COLO829 (cell line): ENCODE measurements around the gene ZNF212.
"Not testable (repeated sequence)": the region's sequence is repeated elsewhere in the genome, so short reads cannot be mapped to it uniquely, and the experiment has no call there.

ENCODE experiments used
- DNase-seq: peaks from one replicate; pipeline ENCODE4 v3.0.0; 2012; ENCODE audit warnings: low spot score

Gene ZNF212

DNA sequence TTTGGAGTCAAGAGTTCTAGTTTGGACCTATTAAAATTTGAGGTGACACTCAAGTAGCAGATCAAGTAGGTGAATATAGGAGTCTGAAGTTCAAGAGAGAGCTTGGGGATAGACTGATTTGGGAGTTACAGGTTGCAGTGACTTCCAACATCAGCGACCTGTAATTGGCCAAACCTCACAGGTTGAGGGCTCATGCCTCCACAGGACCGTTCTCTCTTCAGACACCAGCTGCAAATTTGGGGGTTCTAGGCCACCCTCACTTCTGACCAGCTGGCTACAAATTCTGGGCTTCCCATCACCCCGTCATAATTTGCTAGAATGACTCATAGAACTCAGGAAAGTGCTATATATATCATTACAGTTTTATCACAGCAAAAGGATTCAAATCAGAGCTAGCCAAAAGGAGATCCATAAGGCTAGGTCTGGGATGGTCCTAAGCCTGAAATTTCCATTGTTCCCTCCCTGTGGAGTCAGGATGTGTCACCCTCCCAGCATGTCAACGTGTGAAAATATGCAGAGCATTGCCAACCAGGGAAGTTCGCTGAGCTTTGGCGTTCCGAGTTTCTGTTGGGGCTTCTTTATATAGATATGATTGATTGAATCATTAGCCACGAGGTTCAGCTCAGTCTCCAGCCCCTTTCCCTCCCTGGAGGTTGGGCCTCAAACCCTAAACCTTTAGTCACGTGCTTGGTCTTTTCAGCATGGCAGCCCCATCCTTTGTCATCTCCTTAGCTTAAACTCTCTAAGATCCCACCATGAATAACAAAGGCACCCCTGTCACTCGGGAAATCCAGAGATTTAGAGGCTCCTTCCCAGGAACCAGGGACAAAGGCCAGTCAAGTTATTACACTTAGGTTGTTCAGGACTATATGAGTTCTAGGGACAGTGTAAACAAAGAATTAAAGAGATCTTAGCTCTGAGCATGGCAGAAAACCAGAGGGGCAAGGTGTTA lies 20.7 kb upstream of the ZNF212 start:
- DNase-seq: no peak

DNA sequence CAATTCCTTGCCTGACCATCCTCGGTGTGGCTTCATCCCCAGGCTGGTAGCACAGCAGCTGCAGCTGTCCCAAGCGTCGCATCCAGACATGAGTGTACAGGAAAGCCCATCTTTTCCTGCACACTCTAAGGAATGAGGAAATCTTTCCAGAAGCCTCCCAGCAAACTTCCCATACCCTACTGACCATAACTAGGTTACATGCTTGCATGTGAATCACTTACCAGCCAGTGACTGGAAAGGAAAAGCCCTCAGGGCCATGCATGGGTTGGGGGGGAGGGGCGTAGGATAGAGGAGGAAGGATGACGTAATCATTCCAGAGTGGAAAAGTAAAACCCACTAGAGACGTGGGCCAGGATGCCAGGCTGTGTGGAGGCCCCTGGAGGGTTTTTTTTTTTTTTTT lies 18.9 kb upstream of the ZNF212 start:
- DNase-seq: peak; percentile 78

DNA sequence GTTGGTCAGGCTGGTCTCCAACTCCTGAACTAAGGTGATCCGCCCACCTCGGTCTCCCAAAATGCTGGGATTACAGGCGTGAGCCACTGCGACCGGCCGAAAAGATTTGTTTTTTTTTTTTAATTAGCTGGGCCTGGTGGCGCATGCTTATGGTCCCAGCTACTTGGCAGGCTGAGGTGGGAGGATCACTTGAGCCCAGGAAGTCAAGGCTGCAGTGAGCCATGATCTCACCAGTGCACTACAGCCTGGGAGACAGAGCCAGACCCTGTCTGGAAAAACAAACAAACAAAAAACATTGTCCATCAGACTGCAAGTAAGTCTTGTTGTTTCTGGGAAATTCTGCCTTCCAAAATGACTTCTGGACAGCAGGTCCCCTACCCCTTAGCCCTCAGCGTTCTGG lies 16.3 kb upstream of the ZNF212 start:
- no peak for DNase-seq

DNA sequence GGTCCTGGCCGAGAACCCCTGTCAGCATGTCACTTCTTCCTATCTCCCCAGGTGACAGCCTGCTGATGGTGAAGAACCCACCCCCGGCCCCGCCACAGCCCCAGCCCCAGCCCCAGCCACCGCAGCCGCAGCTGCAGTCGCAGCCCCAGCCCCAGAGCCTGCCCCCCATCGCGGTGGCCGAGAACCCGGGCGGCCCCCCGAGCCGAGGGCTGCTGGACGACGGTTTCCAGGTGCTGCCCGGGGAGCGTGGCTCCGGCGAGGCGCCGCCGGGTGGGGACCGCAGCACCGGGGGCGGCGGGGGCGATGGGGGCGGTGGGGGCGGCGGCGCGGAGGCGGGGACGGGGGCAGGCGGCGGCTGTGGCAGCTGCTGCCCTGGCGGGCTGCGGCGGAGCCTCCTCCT lies 15.7 kb upstream of the ZNF212 start:
- DNase-seq: no peak

DNA sequence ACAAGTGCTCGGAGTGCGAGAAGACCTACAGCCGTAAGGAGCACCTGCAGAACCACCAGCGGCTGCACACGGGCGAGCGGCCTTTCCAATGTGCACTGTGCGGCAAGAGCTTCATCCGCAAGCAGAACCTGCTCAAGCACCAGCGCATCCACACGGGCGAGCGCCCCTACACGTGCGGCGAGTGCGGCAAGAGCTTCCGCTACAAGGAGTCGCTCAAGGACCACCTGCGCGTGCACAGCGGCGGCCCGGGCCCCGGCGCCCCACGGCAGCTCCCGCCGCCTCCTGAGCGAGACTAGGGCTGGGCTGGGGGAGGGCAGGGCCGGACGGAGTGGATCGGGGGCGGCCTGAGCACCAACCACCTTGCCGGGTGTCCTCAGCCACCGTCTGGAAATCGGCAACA lies 15.1 kb upstream of the ZNF212 start:
- no peak for DNase-seq

DNA sequence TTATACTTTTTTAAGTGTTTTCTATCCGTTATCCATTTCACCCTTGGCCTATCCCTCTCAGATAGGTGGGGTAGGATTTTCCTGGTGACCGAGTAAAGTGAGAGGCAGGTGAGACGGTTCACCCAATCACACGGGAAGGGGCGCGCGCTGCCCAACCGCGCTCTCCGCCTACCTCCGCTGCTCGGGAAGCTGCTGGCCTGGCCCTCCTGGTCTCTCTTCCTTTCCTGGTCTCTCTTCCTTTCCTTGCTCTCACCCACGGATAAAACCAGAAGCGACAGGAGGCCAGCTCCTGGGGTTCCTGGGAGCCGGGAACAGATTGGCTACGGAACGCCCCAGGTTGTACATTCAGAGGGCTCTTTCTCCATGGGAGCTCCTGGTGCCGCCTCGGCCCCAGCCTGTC lies 14.3 kb upstream of the ZNF212 start:
- no peak for DNase-seq

DNA sequence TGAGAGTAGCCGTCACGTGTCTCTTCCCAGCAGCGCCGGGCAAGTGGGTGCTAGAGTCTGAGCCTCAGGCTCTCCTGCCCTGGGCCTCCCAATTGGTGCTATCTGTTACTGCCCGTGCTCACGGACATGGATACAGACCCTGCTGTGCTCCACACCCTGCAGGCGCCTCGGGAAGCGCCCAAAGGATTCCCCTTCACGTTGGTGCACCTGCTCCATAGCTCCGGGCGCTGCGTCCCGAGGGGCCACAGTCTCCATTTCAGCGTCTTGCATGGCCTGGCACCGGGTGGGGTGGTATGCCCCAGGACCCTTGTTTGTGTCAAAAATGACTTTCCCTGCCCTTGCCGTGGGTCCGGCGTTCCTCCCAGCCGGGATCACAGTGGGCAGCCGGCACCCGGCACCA lies 13.8 kb upstream of the ZNF212 start:
- DNase-seq: no peak

DNA sequence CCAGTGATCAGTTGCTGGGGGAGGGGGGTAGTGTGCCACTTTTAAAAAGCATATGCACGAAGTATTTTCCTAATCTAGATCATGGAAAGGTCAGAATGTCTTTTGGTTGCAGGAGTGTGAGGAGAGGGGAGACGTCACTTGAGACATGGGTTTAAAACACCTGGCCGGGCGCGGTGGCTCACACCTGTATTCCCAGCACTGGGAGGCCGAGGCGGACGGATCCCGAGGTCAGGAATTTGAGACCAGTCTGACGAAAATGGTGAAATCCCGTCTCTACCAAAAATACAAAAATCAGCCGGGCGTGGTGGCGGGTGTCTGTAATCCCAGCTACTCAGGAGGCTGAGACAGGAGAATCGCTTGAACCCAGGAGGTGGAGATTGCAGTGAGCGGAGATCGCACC lies 13.1 kb upstream of the ZNF212 start:
- DNase-seq: not testable (repeated sequence)

DNA sequence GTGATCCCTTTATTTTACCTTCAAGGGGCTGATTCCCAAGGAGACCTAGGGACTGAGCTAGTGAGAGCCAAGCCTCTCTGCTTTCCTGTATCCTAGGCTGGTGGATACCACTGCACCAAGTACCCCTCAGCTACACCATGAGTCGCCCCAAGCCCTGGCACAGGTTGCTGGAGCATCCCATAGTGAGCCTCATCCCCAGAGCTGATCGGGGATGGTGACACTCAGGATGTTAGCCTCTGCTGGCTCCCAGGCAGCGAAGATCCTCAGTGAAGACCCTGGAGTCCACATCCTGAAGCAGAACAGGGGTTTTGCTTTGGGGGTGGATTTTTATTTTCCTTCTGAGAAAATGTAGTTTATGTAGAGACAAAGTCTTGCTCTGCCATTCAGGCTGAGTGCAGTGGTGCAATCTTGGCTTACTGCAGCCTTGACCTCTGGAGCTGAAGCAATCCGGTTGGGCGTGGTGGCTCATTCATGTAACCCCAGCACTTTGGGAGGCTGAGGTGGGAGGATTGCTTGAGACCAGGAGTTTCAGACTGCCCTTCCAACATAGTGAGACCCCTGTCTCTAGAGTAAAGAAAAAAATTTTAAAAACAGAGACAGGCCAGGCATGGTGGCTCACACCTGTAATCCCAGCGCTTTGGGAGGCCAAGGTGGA lies 12.5 kb upstream of the ZNF212 start:
- DNase-seq: no peak

DNA sequence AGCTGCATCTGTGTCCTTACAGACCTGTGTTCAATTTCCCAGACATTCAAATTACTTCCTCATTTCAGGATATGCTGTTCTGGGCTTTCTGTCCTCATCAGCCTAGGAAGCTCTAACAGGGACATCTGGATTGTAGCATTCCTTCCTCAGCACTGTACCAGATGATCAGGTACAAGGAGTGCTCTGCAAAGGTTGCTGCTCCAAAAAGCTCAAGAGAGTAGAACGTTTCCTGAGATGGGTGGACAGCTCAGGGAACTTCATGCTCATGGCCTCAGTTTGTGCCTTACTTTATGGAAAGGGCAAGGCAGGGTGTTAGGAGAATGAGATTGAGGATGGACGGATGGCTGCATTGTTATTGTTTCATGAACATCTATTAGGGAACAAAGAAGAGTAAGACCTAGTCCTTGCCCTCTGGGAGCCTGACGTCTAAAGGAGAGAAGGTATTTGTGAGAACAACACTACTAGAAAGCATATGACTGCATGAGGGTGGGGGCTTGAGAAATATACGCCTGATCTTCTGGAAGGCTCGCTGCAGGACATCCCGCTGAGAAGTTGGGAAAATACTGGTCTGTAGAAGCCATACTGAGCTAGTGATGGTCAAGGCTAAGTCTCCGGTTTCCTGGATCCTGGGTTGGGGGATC lies 10.5 kb upstream of the ZNF212 start:
- no peak for DNase-seq

DNA sequence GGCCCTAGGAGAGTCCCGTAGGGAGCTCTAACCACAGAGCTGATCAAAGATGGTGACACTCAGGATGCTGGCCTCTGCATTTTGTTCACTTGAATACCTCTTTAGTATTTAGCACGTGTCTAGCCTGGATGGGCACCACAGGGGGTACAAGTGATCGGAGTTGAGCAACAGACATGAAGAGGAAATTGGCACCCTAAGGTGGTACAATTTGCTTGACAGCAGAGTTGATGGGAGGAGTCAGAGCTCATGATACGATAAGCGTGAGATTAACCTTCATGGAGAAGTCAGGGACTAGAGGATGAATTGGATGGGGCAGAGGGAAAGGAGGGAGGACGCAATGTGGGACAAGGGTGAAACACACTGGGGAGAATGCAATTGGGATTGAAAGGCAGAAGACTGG lies 9.9 kb upstream of the ZNF212 start:
- DNase-seq: no peak

DNA sequence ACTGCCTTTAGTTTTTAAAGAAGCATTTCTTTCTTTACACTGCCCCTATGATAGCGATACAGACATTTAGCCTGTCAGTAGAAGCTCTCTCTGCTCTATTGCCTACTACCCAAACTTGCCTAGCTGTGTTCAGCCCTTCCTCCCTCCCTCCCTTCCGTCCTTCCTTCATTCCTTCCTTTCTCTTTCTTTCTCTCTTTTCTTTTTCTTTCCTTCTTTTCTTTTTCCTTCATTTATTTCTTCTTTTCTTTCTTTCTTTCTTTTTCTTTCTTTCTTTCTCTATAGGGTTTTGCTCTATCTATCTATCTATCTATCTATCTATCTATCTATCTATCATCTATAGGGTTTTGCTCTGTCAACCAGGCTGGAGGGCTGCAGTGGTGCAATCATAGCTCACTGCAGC lies 7.1 kb upstream of the ZNF212 start:
- DNase-seq: no peak

DNA sequence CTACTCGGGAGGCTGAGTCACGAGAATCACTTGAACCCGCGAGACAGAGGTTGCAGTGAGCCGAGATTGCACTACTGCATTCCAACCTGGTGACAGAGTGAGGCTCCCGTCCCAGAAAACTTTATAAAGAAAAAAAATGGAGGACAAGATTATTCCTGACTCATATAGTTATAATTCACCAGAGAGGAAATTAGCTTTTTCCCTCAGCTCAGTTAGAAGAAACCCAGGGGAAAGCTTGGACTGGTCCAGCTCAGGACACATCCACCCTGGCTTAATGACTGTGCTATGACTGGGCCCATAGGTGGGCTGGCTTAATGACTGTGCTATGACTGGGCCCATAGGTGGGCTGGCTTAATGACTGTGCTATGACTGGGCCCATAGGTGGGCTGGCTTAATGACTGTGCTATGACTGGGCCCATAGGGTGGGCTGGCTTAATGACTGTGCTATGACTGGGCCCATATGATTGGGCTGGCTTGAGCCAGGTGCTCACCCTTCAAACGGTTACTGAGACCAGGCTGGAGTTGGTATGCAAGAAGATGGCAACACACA lies 5.7 kb upstream of the ZNF212 start:
- DNase-seq: not testable (repeated sequence)

DNA sequence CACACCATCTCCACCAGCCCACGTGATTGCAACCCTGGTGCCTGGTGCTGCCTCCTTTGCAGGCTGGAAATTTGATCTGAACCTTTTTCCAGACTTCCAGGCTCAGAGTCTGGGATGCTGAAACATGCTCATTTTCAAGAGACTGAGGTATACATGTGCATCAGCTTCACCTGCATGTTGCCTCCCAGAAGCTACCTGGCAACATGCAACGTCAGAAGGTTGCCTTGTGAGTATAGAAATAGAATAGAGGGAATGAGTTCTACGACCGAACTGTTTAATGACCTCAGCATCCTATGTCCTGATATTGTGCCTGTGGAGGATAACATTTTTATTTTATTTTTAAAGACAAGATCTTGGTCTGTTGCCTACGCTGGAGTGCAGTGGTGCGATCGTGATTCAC lies 1.9 kb upstream of the ZNF212 start:
- DNase-seq: no peak

DNA sequence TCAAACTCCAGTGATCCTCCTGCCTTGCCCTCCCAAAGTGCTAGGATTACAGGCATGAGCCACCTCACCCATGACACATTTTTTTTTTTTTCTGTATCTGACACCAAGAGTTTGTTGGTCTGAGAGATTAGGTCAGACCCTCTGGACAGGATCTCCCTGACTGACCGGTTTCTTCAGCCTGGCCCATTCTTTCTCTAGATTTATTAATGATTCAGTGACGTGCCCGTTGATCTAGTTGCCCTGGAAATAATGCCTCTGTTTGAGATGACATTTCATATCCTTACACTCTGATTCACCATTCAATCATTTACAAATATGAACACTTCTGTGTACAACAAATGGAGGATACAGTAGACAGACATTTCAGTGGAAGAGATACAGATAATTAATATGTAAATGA lies 1.4 kb upstream of the ZNF212 start:
- DNase-seq: no peak

DNA sequence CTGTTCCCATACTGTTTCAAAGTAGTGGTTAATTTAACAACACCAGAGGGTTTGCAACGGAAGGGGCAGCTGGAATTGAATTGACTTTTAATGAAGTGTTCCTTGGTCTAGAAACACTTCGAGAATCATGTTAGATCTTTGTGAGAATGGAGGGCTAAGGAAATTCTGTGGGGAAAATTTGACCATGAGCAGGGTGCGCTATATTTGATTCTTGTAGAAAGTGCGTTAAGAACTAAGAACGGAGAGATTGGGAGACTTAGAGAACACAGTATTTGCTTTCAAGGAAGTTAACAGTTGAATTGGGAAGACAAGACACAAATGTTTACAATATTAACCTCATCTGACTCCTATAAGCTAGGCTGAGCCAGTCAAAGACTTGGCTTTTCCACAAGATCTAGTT lies 1.2 kb downstream of the ZNF212 start:
- no peak for DNase-seq

DNA sequence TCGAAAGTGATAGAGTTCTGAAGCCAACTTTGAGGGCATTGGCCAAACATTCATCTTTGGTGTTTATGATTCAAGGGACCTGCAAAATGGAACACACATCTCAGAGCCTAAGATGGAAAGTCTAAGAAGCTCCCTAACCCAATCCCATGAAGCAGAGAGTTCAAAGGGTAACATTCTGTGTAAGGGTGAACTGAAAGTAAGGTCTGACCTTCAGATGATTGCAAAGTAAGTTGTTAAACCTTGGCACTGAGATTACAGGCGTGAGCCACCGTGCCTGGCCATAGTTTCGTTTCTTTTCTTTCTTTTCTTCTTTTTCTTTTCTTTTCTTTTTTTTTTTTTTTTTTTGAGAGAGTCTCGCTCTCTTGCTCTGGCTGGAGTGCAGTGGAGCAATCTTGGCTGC lies 2.2 kb downstream of the ZNF212 start:
- DNase-seq: no peak

DNA sequence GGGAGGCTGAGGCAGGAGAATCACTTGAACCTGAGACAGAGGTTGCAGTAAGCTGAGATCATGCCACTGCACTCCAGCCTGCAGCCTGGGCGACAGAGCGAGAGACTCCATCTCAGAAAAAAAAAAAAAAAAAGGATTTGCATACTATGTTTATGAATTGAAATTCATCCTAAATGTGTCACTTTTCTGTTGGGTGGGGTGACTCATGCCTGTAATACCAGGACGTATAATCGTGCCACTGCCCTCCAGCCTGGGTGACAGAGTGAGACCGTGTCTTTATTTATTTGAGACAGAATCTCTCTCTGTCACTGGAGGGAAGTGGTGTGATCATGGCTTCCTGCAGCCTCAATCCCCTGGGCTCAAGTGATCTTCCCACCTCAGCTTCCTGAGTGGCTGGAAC lies 5.8 kb downstream of the ZNF212 start:
- DNase-seq: no peak

DNA sequence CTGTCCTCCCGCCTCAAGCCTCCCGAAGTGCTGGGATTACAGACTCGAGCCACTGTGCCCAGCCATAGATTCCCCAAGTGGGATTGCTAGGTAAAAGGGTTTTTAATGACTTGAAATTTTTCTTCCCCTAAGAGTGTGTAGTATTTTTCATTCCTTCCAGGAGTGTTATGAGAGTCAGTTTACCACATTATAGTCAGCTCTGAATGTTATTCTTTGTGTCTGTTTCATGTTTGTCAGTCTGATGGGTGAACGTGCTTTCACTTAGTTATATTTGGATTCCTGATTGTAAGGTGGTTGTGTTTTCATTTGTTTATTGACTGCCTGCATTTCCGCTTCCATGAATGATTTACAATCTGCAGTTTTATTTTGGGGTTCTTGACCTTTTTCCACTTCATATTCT lies 6.3 kb downstream of the ZNF212 start:
- DNase-seq: no peak

DNA sequence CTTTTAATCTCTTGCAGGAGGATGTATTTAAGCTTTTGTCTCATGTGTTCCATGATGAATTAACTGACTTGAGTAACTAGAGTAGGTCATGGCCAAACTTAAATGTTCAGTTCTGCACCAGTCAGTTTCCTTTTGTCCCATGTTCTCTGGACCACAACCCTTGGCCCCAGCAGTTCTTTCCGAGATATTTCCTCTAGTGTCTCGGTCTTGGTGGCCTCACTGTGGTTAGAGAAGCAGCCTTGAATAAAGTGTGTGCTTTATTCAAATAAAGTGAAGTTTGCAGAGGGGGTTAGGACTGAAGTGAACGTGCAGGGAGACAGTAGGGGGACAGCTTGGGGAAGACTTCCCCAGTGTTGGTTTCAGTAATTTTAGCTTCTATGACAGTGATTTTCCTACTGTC lies 9.3 kb downstream of the ZNF212 start:
- DNase-seq: no peak

DNA sequence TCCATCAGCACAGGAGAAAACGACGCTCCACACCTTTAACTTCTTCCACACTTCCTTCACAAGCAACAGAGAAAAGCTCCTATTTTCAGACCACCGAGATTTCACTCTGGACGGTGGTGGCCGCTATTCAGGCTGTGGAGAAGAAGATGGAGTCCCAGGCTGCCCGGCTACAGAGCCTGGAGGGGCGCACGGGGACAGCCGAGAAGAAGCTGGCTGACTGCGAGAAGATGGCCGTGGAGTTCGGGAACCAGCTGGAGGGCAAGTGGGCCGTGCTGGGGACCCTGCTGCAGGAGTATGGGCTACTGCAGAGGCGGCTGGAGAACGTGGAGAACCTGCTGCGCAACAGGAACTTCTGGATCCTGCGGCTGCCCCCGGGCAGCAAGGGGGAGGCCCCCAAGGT lies 10.7 kb downstream of the ZNF212 start:
- not testable (repeated sequence) for DNase-seq

DNA sequence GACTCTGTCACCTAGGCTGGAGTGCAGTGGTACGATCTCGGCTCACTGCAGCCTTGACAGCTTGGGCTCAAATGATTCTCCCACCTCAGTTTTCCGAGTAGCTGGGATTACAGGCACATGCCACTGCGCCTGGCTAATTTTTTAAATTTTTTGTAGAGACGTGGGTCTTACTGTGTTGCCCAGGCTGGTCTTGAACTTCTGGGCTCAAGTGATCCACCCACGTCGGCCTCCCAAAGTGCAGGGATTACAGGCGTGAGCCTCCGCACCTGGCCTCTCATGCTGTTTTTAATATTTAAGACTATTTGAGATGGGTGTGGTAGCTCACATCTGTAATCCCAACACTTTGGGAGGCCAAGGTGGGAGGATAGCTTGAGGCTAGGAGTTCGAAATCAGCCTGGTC lies 12.1 kb downstream of the ZNF212 start:
- DNase-seq: not testable (repeated sequence)

DNA sequence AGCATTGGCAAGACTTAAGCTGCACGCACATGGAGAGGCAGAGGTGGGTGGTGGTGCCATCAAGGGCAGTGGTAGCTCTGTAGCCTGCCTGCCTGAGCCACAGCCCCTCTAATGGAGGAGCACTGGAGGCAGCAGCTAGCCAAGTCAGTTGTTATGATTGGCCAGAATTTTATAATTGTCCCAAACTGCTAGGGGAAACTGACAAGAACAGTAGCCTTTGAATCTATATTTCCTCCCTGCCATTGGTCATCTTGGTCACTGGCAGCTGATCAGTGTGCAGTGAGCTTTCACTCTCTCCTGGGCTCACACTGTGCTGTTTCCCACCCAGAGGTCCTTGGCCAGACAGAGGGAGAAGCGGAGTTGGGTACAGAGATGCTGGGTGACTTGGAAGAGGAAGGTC lies 12.9 kb downstream of the ZNF212 start:
- no peak for DNase-seq
